OCI-M1 (cell line): ENCODE measurements around the gene CDH13.

Experiments
- DNase-seq: peaks from one replicate; lab custom pipeline; 2025; lab: John Stamatoyannopoulos, UW

Gene CDH13

DNA sequence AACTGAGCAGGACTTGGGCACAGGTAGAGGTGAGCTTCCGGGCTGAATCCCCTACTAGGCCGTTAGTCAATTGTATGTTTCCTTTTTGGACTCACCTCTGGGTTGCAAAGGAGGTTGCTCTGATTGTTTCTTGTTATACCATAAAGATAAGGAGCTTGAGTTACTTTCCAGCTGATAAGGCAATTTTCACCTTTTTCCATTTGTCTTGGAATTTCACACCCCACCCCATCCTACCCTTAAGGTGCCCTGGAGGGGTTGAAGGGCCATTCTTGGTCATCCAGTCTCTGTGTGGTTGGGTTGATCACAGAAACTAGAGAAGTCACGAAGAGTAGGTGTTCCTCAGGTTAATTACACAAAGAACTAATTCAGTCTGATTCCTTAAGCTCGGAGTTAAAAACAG is 162.2 kb downstream of the CDH13 start:
- no peak for DNase-seq

DNA sequence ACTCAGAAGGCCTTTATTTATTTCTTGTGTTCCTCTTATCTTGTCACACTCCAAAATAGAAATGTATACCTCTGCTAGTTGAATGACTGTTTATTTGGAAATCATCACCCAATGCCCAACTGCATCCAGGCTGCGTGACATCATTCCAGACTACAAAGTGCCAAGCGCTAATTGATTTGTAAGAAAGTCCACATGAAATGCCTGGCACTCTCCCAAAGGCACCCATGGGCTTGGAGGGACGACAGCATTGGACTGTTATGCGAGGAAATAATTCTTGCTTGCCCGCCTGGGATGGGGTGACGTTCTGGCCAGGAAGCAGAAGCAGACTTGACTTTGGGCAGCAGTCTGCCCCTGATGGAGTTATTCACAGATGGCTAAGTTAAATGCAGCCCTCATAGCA is 165.9 kb downstream of the CDH13 start:
- no peak for DNase-seq

DNA sequence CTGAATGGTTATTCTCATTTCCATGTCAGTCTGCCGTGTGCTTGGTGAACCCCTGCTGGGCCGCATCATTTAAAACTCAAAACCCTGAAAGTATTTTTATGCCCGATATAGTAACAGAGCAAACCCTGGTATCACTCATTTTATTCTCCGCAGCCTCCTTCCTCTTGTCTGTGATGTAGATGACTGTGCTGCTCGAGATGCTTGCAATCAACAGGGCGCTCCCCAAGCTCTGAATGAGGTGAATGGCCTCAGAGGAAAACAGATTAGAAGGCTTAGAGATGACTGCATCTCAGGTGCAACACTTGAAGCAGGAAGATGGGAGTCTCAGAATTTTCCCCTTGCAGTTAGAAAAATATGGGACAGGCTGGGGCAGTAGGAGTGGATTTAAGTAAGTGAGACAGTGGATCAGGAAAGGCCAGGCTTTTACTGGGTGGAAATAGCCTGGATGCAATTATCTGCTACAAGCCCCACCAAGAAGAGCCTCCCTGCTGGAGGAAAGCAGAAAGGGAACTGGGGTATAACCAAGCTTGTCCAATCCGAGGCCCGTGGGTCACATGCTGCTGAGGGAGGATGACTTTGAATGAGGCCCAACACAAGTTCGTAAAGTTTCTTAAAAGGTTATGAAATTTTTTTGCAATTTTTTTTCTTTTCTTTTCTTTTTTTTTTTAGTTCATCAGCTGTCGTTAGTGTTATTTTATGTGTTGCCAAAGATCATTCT is 166.9 kb downstream of the CDH13 start:
- DNase-seq, result no peak

DNA sequence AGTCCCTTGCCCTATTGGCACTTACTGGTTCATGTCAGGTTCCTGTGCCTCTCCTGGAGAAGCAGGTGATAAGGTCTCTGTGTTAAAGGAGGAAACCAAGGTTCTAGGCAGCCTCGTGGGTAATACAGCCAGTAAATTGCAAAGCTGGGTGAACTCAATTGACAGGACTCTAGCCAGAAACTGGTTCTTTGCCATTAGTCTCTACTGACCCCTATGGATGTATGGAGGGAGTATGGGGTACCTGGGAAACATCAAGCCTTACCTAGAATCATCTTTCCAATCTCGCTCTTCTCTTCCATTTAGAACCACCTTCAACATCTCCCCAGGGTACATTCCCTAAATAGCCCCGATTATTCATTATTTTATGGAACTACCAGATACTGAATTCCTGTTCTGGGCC is 169.3 kb downstream of the CDH13 start:
- no peak for DNase-seq

DNA sequence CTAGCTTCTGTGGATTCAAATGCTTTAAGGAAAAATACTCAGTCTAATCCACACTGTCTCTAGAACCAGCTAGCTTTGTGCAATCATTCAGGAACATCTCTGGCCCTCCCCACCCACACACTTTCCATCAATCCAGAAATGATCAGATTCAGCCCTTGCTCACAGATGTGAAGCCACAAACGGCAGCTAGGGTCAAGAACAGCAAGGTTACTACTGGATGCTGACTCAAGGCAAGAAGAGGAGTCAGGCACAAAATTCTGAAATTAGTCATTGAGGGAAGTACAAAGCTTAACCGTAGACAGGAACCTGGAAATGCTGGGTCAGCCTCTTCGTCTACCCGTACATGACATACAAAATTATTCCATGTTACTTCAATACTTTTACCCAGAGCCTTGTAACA is 174.6 kb downstream of the CDH13 start:
- no peak for DNase-seq

DNA sequence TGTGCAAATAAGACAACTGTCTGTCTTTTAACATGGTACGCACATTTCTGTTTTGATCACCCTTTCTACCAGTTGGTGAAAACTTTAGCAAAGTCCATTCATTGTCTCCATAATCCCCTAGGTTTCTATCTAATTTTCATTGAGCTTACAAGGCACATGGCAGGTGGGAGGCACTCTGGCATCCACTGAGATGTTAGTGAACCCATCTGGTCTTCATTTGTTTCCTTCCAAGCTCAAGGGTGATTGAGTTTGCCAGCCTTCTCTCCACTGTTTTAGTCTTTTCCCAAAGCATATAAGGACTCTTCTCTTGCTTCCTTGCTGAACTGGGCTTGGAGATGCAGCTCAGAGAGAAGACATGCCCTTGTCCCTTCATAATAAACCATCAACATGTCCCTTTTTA is 179.1 kb downstream of the CDH13 start:
- DNase-seq, result no peak

DNA sequence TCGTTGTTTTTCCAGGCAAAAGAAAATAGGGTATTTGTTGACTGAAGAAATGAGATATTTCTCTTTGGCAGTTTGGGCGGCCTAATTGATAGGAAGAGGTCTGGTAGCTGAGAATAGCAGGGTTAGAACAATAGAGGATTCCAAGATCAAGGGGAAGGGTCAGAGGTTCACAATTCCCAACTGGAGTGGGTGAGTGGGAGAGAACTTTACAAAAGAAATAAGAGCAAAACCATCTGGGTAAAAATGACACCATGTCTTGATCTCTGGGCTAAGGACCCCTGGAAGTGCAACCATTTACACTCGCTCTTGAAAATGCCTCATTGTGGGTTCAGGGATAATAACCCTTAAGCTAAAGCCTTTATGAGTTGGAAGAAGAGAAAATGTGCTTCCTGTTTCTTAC is 180.5 kb downstream of the CDH13 start:
- no peak for DNase-seq

DNA sequence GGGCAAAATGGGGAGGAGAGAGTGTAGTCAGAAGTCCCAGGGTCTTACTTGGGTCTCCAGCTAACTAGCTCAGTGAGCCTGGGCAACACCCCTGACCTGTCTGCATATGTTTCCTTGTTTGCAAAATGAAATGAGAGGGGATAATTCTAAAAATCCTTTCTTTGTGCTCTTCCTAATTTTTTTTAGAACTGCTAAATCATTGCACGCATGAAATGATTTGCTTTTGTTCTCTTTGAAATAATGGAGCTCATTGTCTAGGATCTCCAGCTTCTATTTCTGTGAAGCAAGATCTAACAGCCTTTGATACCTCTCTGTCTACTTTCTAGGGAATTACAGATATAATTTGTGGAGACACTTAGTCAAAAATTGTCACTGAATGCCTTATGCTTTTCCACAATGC is 181.3 kb downstream of the CDH13 start:
- no peak for DNase-seq

DNA sequence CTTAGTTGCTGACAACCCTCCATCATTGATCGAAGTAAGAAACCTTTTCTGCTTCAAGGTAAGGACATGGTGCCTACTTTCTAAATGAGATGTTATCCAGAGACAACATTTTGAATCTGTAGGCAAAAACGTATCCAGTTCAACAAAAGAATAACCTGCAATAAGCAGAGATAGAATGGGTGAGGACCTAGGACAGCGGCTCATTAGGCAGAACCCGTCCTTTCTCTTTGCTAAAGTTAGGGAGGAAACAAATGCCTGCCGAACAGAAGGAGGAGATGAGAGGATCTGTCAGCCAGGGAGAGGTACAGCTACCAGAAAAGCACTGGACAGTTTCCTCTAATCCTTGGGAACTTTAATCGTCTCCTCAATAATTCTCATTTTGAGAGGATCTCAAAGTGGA is 183.3 kb downstream of the CDH13 start:
- DNase-seq, result no peak

DNA sequence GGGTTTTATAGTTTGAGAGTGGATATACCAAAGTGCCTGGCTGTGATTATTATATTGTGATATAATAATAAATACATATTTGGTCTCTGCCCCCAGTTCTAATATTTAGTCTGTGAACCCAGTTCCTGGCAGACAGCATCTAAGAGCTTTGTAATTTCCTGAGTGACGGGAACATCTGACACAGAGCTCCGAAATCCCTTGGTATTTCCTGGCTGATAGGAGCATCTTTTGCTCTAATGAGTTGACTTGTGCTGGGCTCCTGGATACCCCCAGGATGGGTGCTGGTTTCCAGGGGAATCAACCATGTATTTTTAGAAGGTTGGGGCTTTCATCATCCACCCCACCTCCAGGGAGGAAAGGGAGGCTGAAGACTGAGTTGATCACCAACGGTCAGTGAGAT is 187.3 kb downstream of the CDH13 start:
- no peak for DNase-seq

DNA sequence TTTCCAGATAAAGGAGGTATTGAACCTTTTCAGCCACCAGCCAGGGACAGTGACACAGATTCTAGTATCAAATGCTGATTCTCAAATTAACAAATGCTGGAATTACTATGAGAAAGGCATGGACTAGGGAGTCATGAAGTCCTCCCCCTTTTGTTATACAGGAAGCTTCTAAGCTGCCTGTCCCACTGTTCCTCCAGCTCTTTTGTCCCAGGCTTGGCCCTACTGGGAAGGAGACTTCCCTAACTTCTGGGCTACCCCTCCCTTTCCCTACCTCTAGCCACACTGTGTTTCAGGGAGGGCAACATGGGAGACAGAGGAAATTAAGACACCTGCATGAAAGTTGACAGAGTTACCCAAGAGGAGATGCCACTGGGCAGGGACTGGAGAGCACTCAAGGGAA is 192.5 kb downstream of the CDH13 start:
- no peak for DNase-seq

DNA sequence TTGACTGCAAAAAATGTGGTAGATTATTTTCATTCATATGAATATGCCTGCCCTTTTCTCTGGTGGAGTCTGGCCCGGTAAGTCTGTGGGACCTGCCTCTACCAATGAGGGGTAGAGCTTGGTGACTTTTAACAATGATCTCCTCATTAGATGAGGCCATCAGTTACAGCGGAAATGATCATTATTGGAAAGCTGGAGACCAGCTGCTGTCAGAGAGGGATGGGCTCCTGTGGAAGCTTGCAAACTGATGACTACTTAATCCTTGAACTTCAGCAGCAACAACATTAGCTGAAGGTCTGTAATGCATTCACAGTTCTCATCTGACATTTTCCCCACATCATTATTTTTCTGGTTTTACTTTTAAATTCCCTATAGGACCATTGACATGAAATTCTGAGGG is 194.1 kb downstream of the CDH13 start:
- no peak for DNase-seq

DNA sequence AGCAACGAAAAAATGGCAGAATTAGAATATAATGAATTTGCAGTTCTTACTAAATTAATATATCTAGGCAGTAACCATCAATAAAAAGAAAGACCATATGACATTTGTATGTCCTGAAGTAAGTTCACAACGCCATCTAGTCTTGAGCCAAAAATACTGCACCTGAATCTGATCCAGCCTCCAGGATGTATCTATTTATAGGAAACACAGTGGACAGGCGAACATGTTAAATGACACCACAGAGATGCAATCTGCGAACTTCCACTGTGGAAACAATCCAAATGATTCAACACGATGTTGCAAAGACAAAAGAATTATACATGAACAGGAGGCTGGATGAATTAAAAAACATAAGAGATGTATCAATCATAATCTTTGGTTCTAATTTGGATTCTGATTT is 197.6 kb downstream of the CDH13 start:
- DNase-seq, result no peak

DNA sequence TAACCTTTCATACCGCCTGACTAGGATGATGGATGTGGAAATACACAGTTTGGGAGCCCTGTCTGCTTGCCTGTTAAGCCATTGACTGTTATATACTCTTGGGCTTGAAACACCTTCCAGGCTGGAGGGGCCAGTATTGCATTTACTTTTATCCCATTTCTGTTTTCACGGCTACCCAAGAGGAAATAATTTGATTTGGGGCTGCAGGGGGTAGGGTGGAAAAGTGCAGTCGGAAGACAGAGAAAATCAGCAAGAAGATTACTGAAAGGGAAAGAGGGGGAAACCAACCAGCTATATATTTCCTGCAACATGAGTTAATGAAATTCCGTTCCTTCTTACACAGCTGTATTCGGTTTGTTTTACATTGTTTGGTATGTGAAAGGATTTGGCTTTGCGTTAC is 202.5 kb downstream of the CDH13 start:
- DNase-seq, result no peak

DNA sequence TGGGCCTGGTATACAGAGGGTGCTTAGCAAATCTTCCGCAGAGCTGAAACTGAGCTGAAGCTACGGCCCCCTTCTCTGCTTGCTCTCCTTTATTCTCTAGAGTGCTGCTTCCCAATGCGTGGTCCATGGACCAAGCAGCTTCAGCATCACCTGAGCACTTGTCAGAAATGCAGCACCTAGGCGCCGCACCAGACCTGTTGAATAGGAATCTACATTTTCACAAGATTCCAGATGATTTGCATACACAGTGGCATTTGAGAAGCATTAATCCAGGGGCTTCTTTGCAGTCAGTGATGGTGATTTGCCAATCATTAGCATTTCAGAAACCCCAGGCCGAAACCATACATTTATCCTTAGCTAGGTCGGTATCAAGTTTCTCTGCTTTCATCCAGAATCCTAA is 204.2 kb downstream of the CDH13 start:
- DNase-seq, result no peak

DNA sequence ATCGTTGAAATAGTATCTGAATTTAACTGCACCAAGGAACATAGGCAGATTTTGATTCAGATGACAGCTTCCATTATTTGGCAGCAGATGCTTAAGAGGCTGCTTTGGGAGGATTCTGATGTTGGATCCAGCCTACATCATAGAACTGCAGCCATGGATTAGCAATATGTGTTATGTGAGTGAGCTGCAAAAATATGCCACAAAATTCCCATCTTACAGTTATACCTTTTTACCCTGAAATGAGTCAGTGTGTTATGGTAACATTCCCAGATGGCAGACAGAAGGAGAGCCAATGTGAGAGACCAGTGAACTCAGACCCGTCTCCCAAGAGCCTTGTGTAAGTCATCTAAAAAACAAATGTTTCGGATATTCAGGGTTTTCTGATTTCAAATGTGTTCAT is 206.1 kb downstream of the CDH13 start:
- DNase-seq, result no peak

DNA sequence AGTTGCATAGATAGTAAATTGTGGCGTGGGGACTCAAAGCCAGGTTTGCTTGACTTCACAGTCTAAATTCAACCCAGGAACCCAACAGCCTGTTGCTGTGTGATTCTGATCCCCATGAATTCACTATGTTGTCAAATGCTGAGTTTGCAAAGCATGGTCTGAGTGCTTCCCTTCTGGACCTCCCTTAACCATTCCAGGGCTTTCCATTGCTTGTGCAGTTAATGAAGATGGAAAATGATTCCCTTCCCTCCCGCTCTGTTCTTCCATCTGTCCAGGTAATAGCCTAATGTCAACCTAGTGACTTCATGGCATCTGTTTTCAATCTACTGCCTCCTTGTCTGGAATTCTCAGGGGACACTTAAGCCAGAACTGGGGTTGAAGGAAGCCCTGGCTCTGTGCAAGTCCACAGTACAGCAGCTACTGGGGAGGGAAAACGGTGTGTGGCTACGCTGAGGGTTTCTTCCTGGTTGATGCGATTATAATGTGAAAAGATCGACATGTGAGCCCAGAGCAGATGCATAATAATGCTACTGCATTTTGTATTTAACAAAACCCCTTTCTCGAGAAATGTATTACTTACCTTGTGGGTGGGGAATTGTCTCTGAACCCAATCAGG is 206.7 kb downstream of the CDH13 start:
- no peak for DNase-seq

DNA sequence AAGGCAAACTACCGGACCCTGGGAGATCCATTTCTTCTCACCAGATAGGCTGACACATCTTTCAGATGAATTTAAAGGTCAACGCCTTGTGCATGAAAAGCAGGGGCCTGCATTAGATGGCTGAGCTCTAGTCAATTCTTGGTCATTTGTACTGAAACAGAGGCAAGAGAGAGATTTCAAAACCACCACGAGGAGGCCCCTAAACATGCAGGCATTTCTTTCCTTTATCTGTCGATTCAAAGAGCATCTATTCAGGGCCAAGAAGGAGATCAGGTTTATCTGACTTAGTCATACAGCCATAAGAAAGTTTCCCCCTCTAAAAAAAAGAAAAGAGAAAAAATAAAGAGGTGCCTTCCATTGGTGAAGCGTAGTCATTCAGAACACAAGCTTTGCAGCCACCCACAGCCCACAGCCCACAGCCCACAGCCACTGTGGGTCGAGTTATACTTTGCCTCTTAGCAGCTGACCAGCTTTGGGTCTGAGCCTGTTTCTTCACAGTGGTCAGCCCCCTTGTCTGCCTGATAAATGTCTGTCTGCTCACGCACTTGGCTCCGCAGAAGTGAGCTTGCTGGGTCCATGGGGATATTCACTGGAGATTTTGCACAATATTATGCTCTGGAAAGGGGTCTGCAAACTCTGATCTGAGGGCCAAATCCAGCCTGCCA is 207.5 kb downstream of the CDH13 start:
- DNase-seq, result no peak

DNA sequence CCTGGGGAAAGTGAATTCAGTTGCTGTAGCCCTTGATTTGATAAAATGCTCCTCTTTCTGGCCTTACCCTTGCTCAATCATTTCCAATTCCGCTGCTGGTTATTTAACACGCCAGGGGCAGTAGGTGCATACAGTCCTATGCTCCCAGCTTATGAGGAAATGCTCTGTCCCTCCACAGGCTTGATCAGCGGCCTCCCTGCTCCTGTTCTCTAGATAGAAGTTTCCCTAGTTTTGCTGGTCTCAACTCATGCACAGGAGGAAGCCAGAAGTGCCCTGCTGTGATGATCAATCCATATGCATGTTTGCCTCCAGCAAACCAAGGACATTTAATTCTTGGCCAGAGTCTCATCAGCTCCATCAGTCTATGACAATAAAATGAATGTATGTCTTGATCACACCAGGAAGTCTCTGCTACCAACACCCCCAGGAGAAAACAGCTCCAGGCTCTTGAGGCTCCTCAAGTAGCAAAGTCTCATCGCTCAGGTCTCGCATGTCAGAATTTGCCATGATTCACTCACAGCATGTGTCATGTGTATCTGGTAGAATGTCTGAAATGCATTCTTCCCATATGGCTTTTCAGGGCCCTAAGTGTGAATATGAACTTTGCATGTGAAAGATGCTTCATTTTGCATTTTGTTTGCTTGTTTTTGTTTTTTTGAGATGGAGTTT is 208.9 kb downstream of the CDH13 start:
- no peak for DNase-seq

DNA sequence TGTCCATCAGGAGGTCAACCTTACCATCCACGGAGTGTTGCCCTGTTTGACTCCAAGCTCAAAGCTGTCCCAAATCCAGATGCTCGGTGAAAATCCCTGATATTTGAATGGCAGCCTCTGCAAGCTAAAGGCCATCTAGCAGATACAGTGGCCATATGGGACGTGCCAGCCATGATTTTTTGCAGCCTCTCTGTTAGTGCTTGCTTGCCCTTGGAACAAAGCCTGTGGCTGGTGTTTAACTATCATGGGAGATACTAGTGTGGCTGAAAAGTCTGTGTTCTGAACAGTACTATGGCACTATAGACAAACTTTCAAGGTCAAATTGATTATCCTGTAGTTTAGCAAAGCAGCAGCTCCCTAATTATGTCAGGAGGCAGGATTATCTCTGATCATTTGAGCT is 214.3 kb downstream of the CDH13 start:
- DNase-seq, result no peak

DNA sequence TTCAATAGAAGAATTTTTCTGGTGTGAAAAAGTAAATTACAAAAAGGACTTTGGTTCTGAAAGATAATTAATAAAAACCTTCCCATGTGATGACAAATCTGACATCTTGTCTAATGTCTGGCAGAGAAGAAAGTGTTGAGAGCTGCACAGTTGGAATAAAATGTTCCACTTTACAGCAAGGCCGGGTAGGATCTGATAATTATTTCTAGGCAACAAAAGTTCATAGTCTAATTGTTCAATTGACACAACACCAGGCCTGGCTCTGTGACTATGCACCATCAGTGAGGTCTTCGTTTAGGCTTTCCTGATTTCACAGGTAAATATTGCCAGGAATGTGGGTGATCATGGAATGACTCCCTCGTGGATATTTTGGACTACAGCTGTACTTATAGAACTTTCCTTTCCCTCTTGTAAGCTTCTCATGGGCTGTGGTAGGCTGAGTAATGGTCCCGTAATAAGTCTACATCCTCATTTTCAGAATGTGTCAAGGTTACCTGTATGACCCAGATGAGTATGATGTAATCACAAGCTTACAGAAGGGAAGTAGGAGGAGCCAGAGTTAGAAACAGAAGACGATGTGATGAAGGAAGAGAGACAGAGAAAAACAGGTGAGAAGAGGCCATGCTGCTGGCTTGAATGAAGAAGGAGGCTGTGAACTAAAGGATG is 217.0 kb downstream of the CDH13 start:
- no peak for DNase-seq

DNA sequence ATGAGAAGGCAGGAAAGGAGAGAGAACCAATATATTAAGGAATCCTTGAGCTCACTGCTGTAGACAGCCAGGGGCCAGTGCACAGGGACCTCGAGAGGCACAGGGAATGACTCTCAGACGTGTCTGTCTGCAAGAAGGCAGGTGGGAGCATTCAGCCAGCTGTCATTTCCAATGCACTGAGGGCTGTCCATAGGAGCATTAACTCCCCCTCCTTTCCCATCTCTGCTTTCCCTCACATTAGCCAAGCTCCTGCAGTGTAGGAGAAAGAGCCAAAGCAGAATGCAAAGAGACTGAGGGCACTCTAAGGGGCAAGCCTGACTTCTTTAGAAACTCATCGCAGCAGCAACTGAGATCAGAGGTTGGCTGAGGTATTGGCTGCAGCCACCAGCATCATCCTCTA is 218.3 kb downstream of the CDH13 start:
- no peak for DNase-seq

DNA sequence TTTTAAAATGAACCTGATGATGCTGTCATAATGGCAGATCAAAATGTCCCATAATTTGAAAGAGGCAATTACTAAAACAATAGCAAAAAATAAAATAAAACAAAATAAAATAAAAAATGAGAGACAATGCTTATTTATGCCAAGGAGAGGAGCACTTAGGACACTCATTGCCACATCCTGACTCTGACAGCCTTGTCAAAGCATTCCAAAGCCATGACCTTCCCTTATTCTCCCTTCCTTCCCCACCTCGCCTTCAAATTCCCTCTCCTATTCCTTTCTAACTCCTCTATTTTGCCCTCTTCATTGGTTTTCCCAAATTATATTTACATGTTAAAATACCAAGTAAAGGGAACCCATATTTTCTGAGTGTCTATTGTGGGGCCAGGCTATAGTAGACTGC is 220.0 kb downstream of the CDH13 start:
- DNase-seq, result no peak
